Mesenchymal stem cell (in vitro differentiated cells and primary cell): ENCODE results near the gene LYPLA2.
A peak's percentile ranks its signal among the peaks of the same experiment; 100 is the strongest.

Experiments used
- DNase-seq: peaks from one replicate; pipeline ENCODE4 v3.0.0-alpha.2; 2013
- H2AFZ ChIP-seq: one replicate; pipeline ENCODE4 v1.6.1; 2013; ENCODE audit warnings: low read depth, mild to moderate bottlenecking, control low read depth, inconsistent platforms, low read length, moderate library complexity
- H2AK5ac ChIP-seq: 2 replicates; pipeline ENCODE4 v1.6.1; 2013; ENCODE audit warnings: low read length, moderate library complexity, mild to moderate bottlenecking, inconsistent platforms; ENCODE audit not compliant: severe bottlenecking
- H2BK120ac ChIP-seq: one replicate; pipeline ENCODE4 v1.6.1; 2013; ENCODE audit warnings: low read depth, mild to moderate bottlenecking, inconsistent platforms, low read length, moderate library complexity
- H2BK12ac ChIP-seq, 2 experiments: one replicate each; pipeline ENCODE4 v1.6.1; 2013; ENCODE audit warnings: inconsistent platforms in 2 of 2, low read length in 2 of 2, mild to moderate bottlenecking in 2 of 2, moderate library complexity in 2 of 2, control low read depth in 1 of 2
- H2BK15ac ChIP-seq: one replicate; pipeline ENCODE4 v1.6.1; 2013; ENCODE audit warnings: mild to moderate bottlenecking, low read depth, inconsistent platforms; ENCODE audit not compliant: poor library complexity, severe bottlenecking
- H2BK5ac ChIP-seq: 2 replicates; pipeline ENCODE4 v1.6.1; 2013; ENCODE audit warnings: low read depth, mild to moderate bottlenecking, low read length, control low read depth, inconsistent platforms; ENCODE audit not compliant: poor library complexity, severe bottlenecking
- H3K14ac ChIP-seq, 2 experiments: one replicate each; pipeline ENCODE4 v1.6.1; 2013; ENCODE audit warnings: inconsistent platforms in 2 of 2, low read length in 2 of 2, control low read depth in 1 of 2, mild to moderate bottlenecking in 1 of 2, moderate library complexity in 1 of 2
- H3K18ac ChIP-seq, 2 experiments: one replicate each; pipeline ENCODE4 v1.6.1; 2013; ENCODE audit warnings: inconsistent platforms in 2 of 2, low read length in 2 of 2, control low read depth in 1 of 2, low read depth in 1 of 2, mild to moderate bottlenecking in 1 of 2
- H3K23ac ChIP-seq, 2 experiments: one replicate each; pipeline ENCODE4 v1.6.1; 2013; ENCODE audit warnings: inconsistent platforms in 2 of 2, low read length in 2 of 2, mild to moderate bottlenecking in 2 of 2, moderate library complexity in 2 of 2, control low read depth in 1 of 2
- H3K27ac ChIP-seq: 2 replicates; pipeline ENCODE4 v1.5.1; 2013; ENCODE audit warnings: mild to moderate bottlenecking, moderate library complexity, low read length, control low read depth, inconsistent platforms; ENCODE audit not compliant: poor library complexity, severe bottlenecking
- H3K27me3 ChIP-seq, 2 experiments: 2 replicates each; pipeline versions ENCODE4 v1.6.1 to v1.7.0; 2013; ENCODE audit warnings: low read length in 2 of 2, mild to moderate bottlenecking in 2 of 2, moderate library complexity in 2 of 2, control low read depth in 1 of 2, inconsistent platforms in 1 of 2; ENCODE audit not compliant: control insufficient read depth in 1 of 2, insufficient read depth in 1 of 2
- H3K36me3 ChIP-seq, 2 experiments: 2 replicates each; pipeline versions ENCODE4 v1.6.1 to v1.7.0; 2013; ENCODE audit warnings: low read length in 2 of 2, control low read depth in 1 of 2, inconsistent platforms in 1 of 2, low read depth in 1 of 2, mild to moderate bottlenecking in 1 of 2; ENCODE audit not compliant: insufficient read depth in 2 of 2, control insufficient read depth in 1 of 2
- H3K4ac ChIP-seq, 2 experiments: one replicate each; pipeline ENCODE4 v1.6.1; 2013; ENCODE audit warnings: inconsistent platforms in 2 of 2, low read length in 2 of 2, mild to moderate bottlenecking in 2 of 2, moderate library complexity in 2 of 2, control low read depth in 1 of 2, low read depth in 1 of 2
- H3K4me1 ChIP-seq: 2 replicates; pipeline ENCODE4 v1.6.1; 2013; ENCODE audit warnings: low read depth, low read length, control low read depth; ENCODE audit not compliant: control insufficient read depth, insufficient read depth
- H3K4me2 ChIP-seq: 2 replicates; pipeline ENCODE4 v1.6.1; 2013; ENCODE audit warnings: low read length, mild to moderate bottlenecking, inconsistent platforms; ENCODE audit not compliant: poor library complexity, severe bottlenecking
- H3K4me3 ChIP-seq, 2 experiments: 2 replicates each; pipeline versions ENCODE4 v1.5.1 to v1.7.0; 2013; ENCODE audit warnings: low read length in 2 of 2, mild to moderate bottlenecking in 2 of 2, control low read depth in 1 of 2, low read depth in 1 of 2; ENCODE audit not compliant: insufficient read depth in 1 of 2
- H3K79me1 ChIP-seq: replicated peaks from 2 replicates; pipeline ENCODE4 v1.6.1; 2013; ENCODE audit warnings: mild to moderate bottlenecking, control low read depth, low read length, inconsistent platforms; ENCODE audit not compliant: poor library complexity, severe bottlenecking
- H3K9ac ChIP-seq: 2 replicates; pipeline ENCODE4 v1.7.0; 2013; ENCODE audit warnings: mild to moderate bottlenecking, low read length, moderate library complexity
- H3K9me3 ChIP-seq: 2 replicates; pipeline ENCODE4 v1.7.0; 2013; ENCODE audit warnings: mild to moderate bottlenecking, low read length; ENCODE audit not compliant: control insufficient read depth
- H4K8ac ChIP-seq: one replicate; pipeline ENCODE4 v1.6.1; 2013; ENCODE audit warnings: inconsistent platforms, mild to moderate bottlenecking, low read length, moderate library complexity
- H4K91ac ChIP-seq: one replicate; pipeline ENCODE4 v1.6.1; 2013; ENCODE audit warnings: mild to moderate bottlenecking, low read length, inconsistent platforms
- WGBS: methylation state at CpG from one replicate; pipeline ENCODE4 v1.1.7; 2013; ENCODE audit warnings: mixed read lengths; 5-methylcytosine and 5-hydroxymethylcytosine counted together

Gene LYPLA2

DNA sequence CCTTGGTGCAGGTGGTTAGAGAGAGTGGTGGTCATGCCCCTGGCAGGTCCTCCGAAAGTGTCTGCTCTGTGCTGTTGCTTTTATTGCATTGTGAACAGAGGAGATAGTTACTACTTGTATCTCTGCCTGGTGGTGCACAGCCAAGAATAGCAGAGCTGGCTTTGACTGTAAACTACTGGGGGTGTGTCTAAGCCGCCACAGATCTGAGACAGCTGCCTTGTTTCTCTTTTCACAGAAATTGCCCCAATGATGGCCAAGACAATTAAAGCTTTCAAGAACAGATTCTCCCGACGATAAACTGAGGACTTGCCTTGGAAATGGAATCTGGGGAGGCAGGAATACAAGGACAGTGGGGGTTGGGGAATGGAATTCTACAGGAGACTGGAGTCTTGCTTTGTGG lies 31.7 kb upstream of the LYPLA2 start:
- H2AFZ ChIP-seq = no peak overlapping the region
- H3K36me3 ChIP-seq = peaks cover 68 to 90% of the 10 kb centered on the region in 2 experiments
- H4K8ac ChIP-seq = no peak overlapping the region
- no peak overlapping the region for H3K23ac ChIP-seq
- no peaks in the 10 kb centered on the region for H3K27me3 ChIP-seq
- no peak overlapping the region for H3K14ac ChIP-seq
- no peak overlapping the region for H3K4me3 ChIP-seq
- H3K9ac ChIP-seq = no peak overlapping the region
- no peak overlapping the region for H2BK15ac ChIP-seq
- no peak overlapping the region for H3K4ac ChIP-seq
- H3K79me1 ChIP-seq = peaks cover 35% of the 10 kb centered on the region
- 90% methylated on average over 4 of the region's 4 CpGs for WGBS
- no peaks in the 10 kb centered on the region for H3K9me3 ChIP-seq
- H2BK120ac ChIP-seq = no peak overlapping the region
- H2AK5ac ChIP-seq = no peak overlapping the region
- no peak overlapping the region for H4K91ac ChIP-seq
- no peak overlapping the region for H3K27ac ChIP-seq
- no peak overlapping the region for H3K4me2 ChIP-seq
- DNase-seq = no peak
- peaks cover 11% of the 10 kb centered on the region for H3K4me1 ChIP-seq
- no peak overlapping the region for H2BK12ac ChIP-seq
- H3K18ac ChIP-seq = no peak overlapping the region
- no peak overlapping the region for H2BK5ac ChIP-seq

GRCh38 chr1:23763041-23763577 lies 27.8 kb upstream of the LYPLA2 start:
- Histone ChIP-seq H2BK12ac (no peak overlapping the region), H3K9ac (no peak overlapping the region), H2BK5ac (no peak overlapping the region), H4K91ac (no peak overlapping the region), H3K4me1 (no peaks in the 10 kb centered on the region), H3K4me3 (no peak overlapping the region), H3K23ac (no peak overlapping the region), H2BK15ac (no peak overlapping the region), H3K27ac (no peak overlapping the region), H3K14ac (no peak overlapping the region), H2BK120ac (no peak overlapping the region), H3K18ac (no peak overlapping the region), H3K9me3 (no peaks in the 10 kb centered on the region), H3K4ac (no peak overlapping the region), H2AK5ac (no peak overlapping the region), H4K8ac (no peak overlapping the region), H3K36me3 (peaks cover 52 to 75% of the 10 kb centered on the region in 2 experiments), H3K27me3 (no peaks in the 10 kb centered on the region), H3K79me1 (peaks cover 37% of the 10 kb centered on the region), H2AFZ (no peak overlapping the region), H3K4me2 (no peak overlapping the region)
- no peak for DNase-seq
- 93% methylated on average over 6 of the region's 7 CpGs for WGBS

DNA sequence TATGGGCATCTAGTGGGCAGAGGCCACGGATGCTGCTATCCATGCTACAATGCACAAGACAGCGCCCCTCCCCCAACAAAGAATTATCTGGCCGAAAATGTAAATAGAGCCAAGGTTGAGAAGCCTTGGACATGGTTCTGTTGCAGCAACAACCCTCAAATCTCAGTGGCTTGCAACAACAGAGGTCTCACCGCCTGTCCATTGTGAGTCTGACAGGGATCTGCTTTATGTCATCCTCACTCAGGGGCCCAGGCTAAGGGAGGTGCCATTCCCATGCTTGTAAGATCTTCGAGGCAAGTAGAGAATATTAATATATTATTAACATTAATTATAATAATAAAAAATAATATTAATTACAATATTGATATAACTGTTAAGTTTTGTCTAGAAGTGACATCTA lies 22.2 kb upstream of the LYPLA2 start:
- H3K9ac ChIP-seq = no peak overlapping the region
- no peak overlapping the region for H4K8ac ChIP-seq
- no peaks in the 10 kb centered on the region for H3K9me3 ChIP-seq
- H3K4me2 ChIP-seq = no peak overlapping the region
- no peak overlapping the region for H3K23ac ChIP-seq
- no peak overlapping the region for H4K91ac ChIP-seq
- H3K4me3 ChIP-seq = no peak overlapping the region
- 80% methylated on average over 4 of the region's 5 CpGs for WGBS
- H2AK5ac ChIP-seq = no peak overlapping the region
- H2BK120ac ChIP-seq = no peak overlapping the region
- no peak overlapping the region for H3K27ac ChIP-seq
- no peak for DNase-seq
- H3K14ac ChIP-seq = no peak overlapping the region
- H2BK12ac ChIP-seq = no peak overlapping the region
- H3K4ac ChIP-seq = no peak overlapping the region
- H2AFZ ChIP-seq = no peak overlapping the region
- H3K36me3 ChIP-seq = peaks cover 21 to 43% of the 10 kb centered on the region in 2 experiments
- no peak overlapping the region for H3K18ac ChIP-seq
- H2BK15ac ChIP-seq = no peak overlapping the region
- no peaks in the 10 kb centered on the region for H3K4me1 ChIP-seq
- H3K79me1 ChIP-seq = peaks cover 17% of the 10 kb centered on the region
- H2BK5ac ChIP-seq = no peak overlapping the region
- H3K27me3 ChIP-seq = no peaks in the 10 kb centered on the region

- no peak overlapping the region for H2BK15ac ChIP-seq
- peaks cover 6 to 31% of the 10 kb centered on the region in 2 experiments for H3K36me3 ChIP-seq
- peak; percentile 81 for DNase-seq
- WGBS = 12% methylated on average over 12 of the region's 14 CpGs
- no peak overlapping the region for H3K4ac ChIP-seq
- H2BK5ac ChIP-seq = no peak overlapping the region
- H2AK5ac ChIP-seq = no peak overlapping the region
- H2AFZ ChIP-seq = no peak overlapping the region
- no peak overlapping the region for H4K91ac ChIP-seq
- H3K9me3 ChIP-seq = no peaks in the 10 kb centered on the region
- H3K79me1 ChIP-seq = peaks cover 23% of the 10 kb centered on the region
- no peak overlapping the region for H3K23ac ChIP-seq
- no peak overlapping the region for H2BK12ac ChIP-seq
- H3K14ac ChIP-seq = no peak overlapping the region
- H3K9ac ChIP-seq = peak overlapping the region; percentile 34
- H2BK120ac ChIP-seq = no peak overlapping the region
- no peak overlapping the region for H4K8ac ChIP-seq
- no peak overlapping the region for H3K18ac ChIP-seq
- no peak overlapping the region for H3K4me3 ChIP-seq
- H3K27ac ChIP-seq = no peak overlapping the region
- H3K4me2 ChIP-seq = no peak overlapping the region
- peaks cover 1% of the 10 kb centered on the region for H3K4me1 ChIP-seq
- H3K27me3 ChIP-seq = no peaks in the 10 kb centered on the region
These were observed 18.7 kb upstream of the LYPLA2 start for GRCh38 chr1:23772049-23772853.
